Right lobe of liver (tissue), 6 donors: Measurements from ENCODE around the gene APOB. TPM values are rescaled to one million over a fixed set of nuclear protein-coding genes. Genes with fewer than 3 reads are reported as not detected.

ENCODE experiments used
- ATAC-seq, 4 donors: fragments of 200-7000 bp; cut with Tn5 transposase; one replicate each; pipeline ENCODE4 v1.9.1; 2020; ENCODE audit warnings: mild to moderate bottlenecking in 4 of 4, moderate library complexity in 4 of 4
- DNase-seq, 3 donors: peaks; one replicate each; pipeline ENCODE4 v3.0.0-alpha.2; 2020
- H3K27ac ChIP-seq, 3 donors: fragments of 200-600 bp; one replicate each; pipeline ENCODE4 v1.8.0; 2022
- H3K27me3 ChIP-seq, 2 donors: fragments of 200-600 bp; one replicate each; pipeline ENCODE4 v1.8.0; 2022
- H3K36me3 ChIP-seq, 4 donors: fragments of 200-600 bp; sonication (generic) in 1 of 4; one replicate each; pipeline versions ENCODE4 v1.5.1 to v1.8.0; 2017 to 2022; ENCODE audit warnings: control low read depth in 1 of 4
- H3K4me1 ChIP-seq, 4 donors: fragments of 200-600 bp; sonication (generic) in 1 of 4; one replicate each; pipeline versions ENCODE4 v1.5.1 to v1.8.0; 2017 to 2022; ENCODE audit warnings: control low read depth in 1 of 4
- H3K4me3 ChIP-seq, 3 donors: fragments of 200-600 bp; one replicate each; pipeline ENCODE4 v1.8.0; 2022
- H3K9me3 ChIP-seq, 4 donors: fragments of 200-600 bp; sonication (generic) in 1 of 4; one replicate each; pipeline versions ENCODE4 v1.5.1 to v1.8.0; 2017 to 2022; ENCODE audit warnings: control low read depth in 1 of 4
- POLR2A ChIP-seq: fragments of 450-650 bp; IDR thresholded peaks from one replicate; pipeline ENCODE4 v1.6.1; 2017; ENCODE audit warnings: antibody characterized with exemption, mild to moderate bottlenecking
- WGBS: methylation state at CpG from one replicate; pipeline ENCODE4 v1.1.6; 2018; ENCODE audit warnings: low coverage, low lambda C conversion rate; ENCODE audit not compliant: insufficient coverage; ENCODE audit errors: missing lambda C conversion rate; 5-methylcytosine and 5-hydroxymethylcytosine counted together
- intact Hi-C, 2 donors: fragments of 100-400 bp; cut with DNase I; formaldehyde crosslinking; loops; one replicate each; pipeline versions ENCODE4 v1.11.2 to v1.14.1; 2022
- total RNA-seq, 6 experiments: library from RNA; depleted of rRNA in 2 of 6; stranded (reverse); fragments of >200 nt in 2 of 6; fragmentation: NEBNext Ultra II Directional in 3 of 6; extraction: Animal tissue kit (Norgen Biotek cat#: 25700) in 3 of 6; gene quantifications; one replicate each; pipeline versions ENCODE4 v1.1.0 to v1.2.4, GENCODE V29; 2016 to 2023
- TF ChIP-seq, protein P1 (sequence below), 4 donors: fragments of 200-600 bp in 3 of 4; fragments of 450-650 bp in 1 of 4; IDR thresholded peaks; one replicate each; pipeline versions ENCODE4 v1.5.1 to v1.8.0; 2016 to 2022; ENCODE audit warnings: antibody characterized with exemption in 4 of 4, mild to moderate bottlenecking in 2 of 4
- donor health status: DM: no; HTN: yes; CAD: no.
- donor health status: DM: no; HTN: no; CAD: no.
- donor health status: DM: no; HTN: no; CAD: no.
- donor health status: DM: no; HTN: yes; CAD: no.
- donor health status: DM: no; HTN: yes; CAD: no.

APOB gene
- total RNA-seq, 6 experiments from 2014 or later, result 2,615 to 3,271 (median 2,774) TPM

DNA sequence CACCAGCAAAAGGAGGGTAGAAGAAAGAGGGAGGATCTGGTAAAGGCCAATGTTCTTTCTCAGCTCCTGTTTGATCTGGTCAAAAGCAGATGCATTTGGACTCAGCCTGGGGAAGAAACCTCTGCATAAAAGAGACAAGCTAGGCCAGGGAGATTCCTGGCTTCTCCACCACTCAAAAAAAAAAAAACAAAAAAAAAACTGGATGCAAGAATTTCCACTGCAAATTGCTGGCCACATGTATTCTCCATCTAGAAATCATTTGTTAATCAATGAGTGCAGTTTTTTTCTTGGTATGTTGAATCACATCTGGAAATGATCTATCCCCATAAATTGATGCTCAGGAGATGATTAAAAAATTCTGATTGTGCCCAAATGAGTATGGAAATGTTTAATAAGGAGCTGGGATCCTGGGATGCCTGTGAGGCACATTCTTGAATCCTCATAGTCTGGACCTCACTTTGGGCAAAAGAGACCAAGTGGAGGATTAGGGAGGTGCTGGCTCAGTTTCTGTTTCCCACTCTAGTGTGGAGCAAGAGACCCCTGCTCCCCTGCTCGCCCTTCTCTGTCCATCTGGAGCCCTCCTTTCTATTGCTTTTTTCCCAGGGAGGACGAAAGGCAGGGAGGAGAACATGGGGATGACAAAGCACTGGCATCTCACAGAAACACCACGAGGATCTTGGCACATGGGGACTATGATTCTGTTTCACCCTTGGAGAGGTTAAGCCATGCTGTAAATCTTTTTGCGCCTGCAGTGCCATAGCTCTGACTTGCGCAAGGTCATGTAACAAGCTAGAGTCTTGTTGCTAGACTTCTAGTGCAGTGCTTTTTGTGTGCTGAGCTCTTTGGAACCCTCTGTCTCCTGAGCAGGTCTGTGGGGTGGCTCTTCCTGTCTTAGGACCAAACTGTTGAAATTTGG is 57.6 kb downstream of the APOB start:
- WGBS, result 59% methylated on average over 4 of the region's 5 CpGs
- no peak overlapping the region for H3K27ac ChIP-seq
- ATAC-seq (no peak), DNase-seq (no peak)
- no peaks in the 10 kb centered on the region for H3K27me3 ChIP-seq
- H3K4me3 ChIP-seq, result no peak overlapping the region
- no peaks in the 10 kb centered on the region for H3K4me1 ChIP-seq
- no peaks in the 10 kb centered on the region for H3K9me3 ChIP-seq
- intact Hi-C loops, result no loop called here
- no peaks in the 10 kb centered on the region for H3K36me3 ChIP-seq
- no peak for TF ChIP-seq POLR2A
- TF ChIP-seq, protein P1, sequence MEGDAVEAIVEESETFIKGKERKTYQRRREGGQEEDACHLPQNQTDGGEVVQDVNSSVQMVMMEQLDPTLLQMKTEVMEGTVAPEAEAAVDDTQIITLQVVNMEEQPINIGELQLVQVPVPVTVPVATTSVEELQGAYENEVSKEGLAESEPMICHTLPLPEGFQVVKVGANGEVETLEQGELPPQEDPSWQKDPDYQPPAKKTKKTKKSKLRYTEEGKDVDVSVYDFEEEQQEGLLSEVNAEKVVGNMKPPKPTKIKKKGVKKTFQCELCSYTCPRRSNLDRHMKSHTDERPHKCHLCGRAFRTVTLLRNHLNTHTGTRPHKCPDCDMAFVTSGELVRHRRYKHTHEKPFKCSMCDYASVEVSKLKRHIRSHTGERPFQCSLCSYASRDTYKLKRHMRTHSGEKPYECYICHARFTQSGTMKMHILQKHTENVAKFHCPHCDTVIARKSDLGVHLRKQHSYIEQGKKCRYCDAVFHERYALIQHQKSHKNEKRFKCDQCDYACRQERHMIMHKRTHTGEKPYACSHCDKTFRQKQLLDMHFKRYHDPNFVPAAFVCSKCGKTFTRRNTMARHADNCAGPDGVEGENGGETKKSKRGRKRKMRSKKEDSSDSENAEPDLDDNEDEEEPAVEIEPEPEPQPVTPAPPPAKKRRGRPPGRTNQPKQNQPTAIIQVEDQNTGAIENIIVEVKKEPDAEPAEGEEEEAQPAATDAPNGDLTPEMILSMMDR (IDR thresholded peaks at IDR 0.05), result no peak

DNA sequence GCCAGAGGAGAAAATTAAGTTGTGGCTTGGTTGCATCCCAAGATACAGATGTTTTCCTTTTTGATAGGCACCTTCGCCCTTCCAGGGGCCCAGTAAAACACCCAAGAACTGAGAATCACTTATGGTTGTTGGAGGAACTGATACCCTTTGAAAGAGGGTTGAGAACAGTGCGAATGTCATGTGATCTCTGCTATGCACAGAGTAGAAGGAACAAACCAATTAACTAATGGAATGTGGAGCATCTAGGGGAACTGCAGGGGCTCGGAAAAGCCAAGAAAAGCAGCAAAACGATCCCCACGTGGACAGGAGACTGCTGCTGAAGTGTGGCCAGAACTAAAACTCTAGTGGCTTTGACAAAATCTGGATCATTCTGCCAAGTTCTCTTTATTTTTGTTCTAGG is 58.8 kb downstream of the APOB start:
- intact Hi-C loops, result no loop called here
- H3K36me3 ChIP-seq, result no peaks in the 10 kb centered on the region
- H3K4me3 ChIP-seq, result no peak overlapping the region
- H3K4me1 ChIP-seq, result no peaks in the 10 kb centered on the region
- TF ChIP-seq, protein P1 (IDR thresholded peaks at IDR 0.05), result no peak
- no peak for TF ChIP-seq POLR2A
- H3K27ac ChIP-seq, result no peak overlapping the region
- ATAC-seq (no peak), DNase-seq (no peak)
- WGBS, result 41% methylated on average over 5 of the region's 5 CpGs
- H3K27me3 ChIP-seq, result no peaks in the 10 kb centered on the region
- no peaks in the 10 kb centered on the region for H3K9me3 ChIP-seq

DNA sequence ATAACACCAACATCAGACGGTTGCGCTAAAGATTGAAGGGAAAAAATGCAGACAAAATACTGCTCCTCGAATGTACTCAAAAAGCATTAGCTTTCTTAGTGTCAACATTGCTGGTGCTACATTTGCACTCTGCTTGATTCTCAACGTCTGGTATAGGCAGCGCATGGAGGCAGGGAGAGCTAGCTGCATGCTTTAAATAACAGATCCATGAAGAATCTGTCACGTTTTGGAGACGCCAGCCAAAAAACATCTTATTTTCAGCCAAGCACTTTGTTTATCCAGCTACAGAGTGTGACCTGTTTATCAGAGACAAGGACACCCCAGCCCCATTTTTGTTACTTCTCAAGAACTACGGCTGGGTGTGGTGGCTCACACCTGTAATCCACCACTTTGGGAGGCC is 59.5 kb downstream of the APOB start:
- H3K27me3 ChIP-seq, result no peaks in the 10 kb centered on the region
- no peaks in the 10 kb centered on the region for H3K9me3 ChIP-seq
- TF ChIP-seq POLR2A, result no peak
- TF ChIP-seq, protein P1 (IDR thresholded peaks at IDR 0.05), result no peak
- DNase-seq (no peak), ATAC-seq (no peak)
- H3K4me1 ChIP-seq, result no peaks in the 10 kb centered on the region
- no peaks in the 10 kb centered on the region for H3K36me3 ChIP-seq
- intact Hi-C loops, result no loop called here
- no peak overlapping the region for H3K27ac ChIP-seq
- no peak overlapping the region for H3K4me3 ChIP-seq
- 59% methylated on average over 8 of the region's 8 CpGs for WGBS

DNA sequence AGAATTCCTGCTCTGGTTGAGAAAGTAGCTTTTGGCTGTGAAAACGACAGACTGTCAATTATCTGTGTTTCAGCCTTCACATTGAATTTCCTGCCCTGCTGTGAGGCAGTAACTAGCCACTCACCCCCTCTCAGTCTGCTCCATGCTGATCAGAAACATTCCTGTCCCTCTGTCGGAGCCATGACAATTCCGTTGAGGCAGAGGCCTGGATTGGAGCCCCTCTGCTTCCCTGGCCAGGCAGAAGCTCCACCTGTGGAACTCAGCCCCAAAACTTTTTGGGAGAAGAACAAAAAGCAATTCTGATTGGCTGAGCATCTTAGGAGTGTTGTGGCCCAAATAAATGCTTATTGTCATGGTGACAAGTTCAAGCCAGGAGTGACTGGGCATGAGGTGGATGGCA is 60.0 kb downstream of the APOB start:
- no peak for ATAC-seq
- TF ChIP-seq, protein P1 (IDR thresholded peaks at IDR 0.05), result no peak
- no peak for TF ChIP-seq POLR2A
- H3K4me3 ChIP-seq, result no peak overlapping the region
- 19% methylated on average over 3 of the region's 3 CpGs for WGBS
- H3K27ac ChIP-seq, result no peak overlapping the region
- intact Hi-C loops, result no loop called here
- H3K9me3 ChIP-seq, result no peaks in the 10 kb centered on the region
- DNase-seq, result no peak
- H3K4me1 ChIP-seq, result no peaks in the 10 kb centered on the region
- no peaks in the 10 kb centered on the region for H3K27me3 ChIP-seq
- H3K36me3 ChIP-seq, result no peaks in the 10 kb centered on the region
